Esophagus mucosa (tissue), 1 donor: ENCODE data around the gene FCER1A. TPM values are rescaled to one million over a fixed set of nuclear protein-coding genes. Genes with fewer than 3 reads are reported as not detected.
"Not testable (repeated sequence)": the region's sequence is repeated elsewhere in the genome, so short reads cannot be mapped to it uniquely, and the experiment has no call there.

ENCODE experiments used
- ATAC-seq: fragments of 200-7000 bp; cut with Tn5 transposase; one replicate; pipeline ENCODE4 v1.9.1; 2020
- total RNA-seq: library from RNA; stranded (reverse); gene quantifications from one replicate; pipeline ENCODE4 v1.2.4, GENCODE V29; 2023
- donor health status: DM: yes; HTN: yes; CAD: no.

Gene FCER1A
- total RNA-seq: 0.16 TPM

GRCh38 chr1:159302095-159302494 lies at the start of gene FCER1A:
FCER1A (plus strand) TSS chr1:159302336; CDS start chr1:159302365, 29 bp downstream.
- no peak for ATAC-seq

GRCh38 chr1:159261311-159261710 lies 40.8 kb upstream of the FCER1A start:
- ATAC-seq: no peak

GRCh38 chr1:159261721-159262494 lies 40.2 kb upstream of the FCER1A start:
- peak; percentile 78 for ATAC-seq

DNA sequence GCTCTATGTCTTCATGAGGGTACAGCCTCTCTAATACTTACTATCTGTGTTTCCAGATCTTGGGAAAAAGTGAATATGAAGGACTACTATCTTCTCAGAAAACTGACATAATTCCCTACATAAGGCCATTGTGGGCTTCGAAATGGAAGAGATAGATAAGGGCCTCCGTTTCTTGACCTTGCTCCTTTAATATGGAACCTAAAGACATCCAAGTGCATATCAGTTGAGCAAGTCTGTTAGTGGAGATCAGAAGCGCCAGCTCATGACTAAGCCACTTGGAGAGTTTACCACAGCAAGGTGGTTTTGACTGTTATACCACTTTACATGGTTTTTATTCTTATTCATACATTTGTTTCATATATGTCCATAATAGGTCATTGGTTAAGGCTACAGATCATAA lies 35.3 kb upstream of the FCER1A start:
- ATAC-seq: no peak

DNA sequence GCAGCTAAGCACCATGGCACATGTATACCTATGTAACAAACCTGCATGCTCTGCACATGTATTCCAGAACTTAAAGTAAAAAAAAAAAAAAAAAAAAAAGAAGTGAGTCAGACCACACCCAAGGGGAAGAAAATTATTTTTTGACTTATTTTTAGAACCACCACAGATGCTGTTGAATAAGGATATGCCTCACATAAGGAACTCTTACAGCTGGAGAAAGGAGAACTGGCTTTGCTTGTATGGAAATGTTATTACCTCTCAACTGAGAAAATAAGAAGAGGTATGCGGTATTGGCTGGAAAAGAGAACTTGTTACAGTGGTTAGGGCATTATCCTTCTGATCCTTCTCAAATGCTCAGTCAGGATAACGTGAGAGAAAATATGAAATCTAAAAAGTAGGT lies 27.5 kb upstream of the FCER1A start:
- no peak for ATAC-seq

DNA sequence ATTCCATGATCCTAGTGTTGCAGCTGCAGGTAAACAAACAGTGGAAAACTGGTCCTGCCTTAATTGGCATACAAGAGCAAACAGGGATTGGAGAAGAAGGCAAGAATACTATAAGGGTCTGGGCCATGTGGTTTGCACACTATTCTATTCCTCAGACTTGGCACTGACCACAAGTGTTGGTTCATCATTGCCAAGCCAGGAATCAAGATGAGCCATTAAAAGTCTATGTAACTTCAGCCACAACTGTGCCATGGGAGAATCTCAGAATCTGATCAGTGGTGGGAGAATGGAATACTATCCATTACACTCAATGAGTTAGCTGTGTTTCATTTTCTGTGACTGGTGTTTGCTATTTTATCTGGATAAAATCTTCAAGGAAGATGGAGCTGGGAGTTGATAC lies 26.2 kb upstream of the FCER1A start:
- no peak for ATAC-seq

DNA sequence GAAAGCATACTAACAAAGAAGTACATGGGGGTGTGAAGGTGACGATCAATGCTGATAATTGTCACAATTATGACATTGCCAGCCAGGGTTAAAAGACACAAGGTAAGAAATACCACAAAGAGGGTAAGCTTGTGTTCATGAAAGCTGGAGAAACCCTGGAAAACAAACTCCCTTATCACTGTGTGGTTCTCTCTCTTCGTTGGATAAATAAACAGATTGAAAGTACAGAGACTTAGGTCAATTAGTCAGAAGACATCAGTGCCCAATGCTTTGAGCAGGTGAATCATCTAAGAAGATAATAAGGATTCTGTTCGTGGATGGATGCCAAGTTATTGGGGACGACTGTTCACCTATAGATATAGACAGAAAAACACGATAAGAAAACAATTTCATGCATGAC lies 22.4 kb upstream of the FCER1A start:
- ATAC-seq: no peak

DNA sequence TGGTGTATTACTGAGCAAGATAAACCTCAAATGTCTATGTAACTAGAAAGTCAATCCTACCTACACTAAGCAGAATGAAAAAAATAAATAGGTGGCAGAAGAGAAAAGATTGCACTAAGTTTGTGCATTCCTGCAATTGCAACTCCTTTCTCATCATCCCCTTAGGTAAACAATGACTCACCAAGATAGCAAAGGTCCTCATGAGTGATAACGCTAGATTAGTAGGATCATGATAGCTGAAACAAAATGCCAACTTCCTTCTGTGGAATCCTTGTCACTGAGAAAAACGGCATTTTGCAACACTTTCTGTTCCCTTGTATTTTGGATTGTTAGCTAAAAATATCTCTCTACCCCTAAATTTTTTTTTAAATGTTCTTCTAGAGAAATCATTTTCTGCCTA lies 20.0 kb upstream of the FCER1A start:
- ATAC-seq: no peak

GRCh38 chr1:159289060-159289459 lies 13.1 kb upstream of the FCER1A start:
- ATAC-seq: no peak

- ATAC-seq: no peak
Observed at GRCh38 chr1:159291424-159291823, 10.7 kb upstream of the FCER1A start.

GRCh38 chr1:159296706-159297375 lies 5.3 kb upstream of the FCER1A start:
- ATAC-seq: no peak

DNA sequence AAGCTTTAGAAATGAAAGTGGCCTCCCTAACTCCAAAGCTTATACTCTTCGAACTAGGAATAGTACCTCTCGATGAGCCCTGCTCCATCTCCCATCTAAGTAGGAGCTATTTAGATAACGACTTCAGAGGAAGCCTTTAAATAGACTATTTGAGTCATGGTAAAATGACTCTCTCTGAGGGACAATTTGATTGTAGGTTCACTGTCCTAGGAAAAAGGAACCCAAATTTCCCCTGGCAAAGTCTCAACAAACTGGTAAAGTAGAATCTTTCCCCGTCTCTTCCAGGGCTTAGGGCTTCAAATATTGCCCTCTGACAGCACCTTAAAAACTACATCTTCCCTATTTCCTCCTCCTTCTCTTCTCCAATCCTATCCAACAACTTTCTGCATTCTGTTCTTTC lies 2.0 kb upstream of the FCER1A start:
- no peak for ATAC-seq

DNA sequence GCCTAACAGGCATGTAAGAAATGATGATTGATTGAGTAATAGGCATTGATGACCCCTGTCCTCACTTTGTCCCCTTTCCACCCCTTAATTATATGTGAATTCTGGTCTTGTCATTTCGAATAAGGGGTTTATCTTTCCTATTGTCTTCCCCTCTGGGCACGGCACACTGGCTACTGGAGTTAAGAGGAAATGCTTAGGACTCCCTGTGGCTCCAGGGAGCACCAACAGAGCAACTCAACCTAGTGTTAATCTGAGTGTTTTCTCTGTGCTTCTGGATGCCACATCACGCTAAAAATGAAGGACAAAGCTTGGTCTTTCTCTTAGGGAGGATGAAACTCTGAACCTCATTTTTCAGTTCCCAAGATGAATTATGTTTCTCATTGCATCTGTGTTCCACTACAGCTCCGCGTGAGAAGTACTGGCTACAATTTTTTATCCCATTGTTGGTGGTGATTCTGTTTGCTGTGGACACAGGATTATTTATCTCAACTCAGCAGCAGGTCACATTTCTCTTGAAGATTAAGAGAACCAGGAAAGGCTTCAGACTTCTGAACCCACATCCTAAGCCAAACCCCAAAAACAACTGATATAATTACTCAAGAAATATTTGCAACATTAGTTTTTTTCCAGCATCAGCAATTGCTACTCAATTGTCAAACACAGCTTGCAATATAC lies 5.3 kb downstream of the FCER1A start:
- no peak for ATAC-seq

- ATAC-seq: no peak
Observed at GRCh38 chr1:159311679-159312078, 9.5 kb downstream of the FCER1A start.

GRCh38 chr1:159315381-159315780 lies 13.2 kb downstream of the FCER1A start:
- ATAC-seq: no peak

- ATAC-seq: no peak
Observed at GRCh38 chr1:159318784-159319551, 16.8 kb downstream of the FCER1A start.

GRCh38 chr1:159334797-159335196 lies 32.7 kb downstream of the FCER1A start:
- no peak for ATAC-seq

GRCh38 chr1:159338018-159338417 lies 35.9 kb downstream of the FCER1A start:
- no peak for ATAC-seq

GRCh38 chr1:159339536-159339935 lies 37.4 kb downstream of the FCER1A start:
- ATAC-seq: no peak

DNA sequence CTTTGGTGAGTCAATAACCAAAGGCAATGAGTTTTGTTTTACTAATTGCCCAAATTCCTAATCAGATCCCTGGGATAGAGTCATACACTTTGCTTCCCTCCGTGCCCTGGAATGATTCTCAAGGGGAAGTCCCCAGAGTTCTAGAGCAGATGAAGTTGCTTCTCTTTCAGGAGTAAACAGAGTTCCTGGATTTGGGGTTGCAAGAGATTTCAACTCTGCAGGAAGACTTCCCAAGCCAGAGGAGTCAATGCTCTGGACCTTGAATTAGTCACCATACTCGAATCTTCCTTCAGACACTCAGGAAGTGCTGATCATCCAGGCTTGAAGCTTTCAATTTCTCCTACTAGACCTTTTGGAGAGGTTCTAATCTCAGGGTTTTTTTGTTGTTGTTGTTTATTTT lies 39.6 kb downstream of the FCER1A start:
- ATAC-seq: no peak

- no peak for ATAC-seq
Observed at GRCh38 chr1:159342761-159343425, 40.8 kb downstream of the FCER1A start.

- not testable (repeated sequence) for ATAC-seq
Observed at GRCh38 chr1:159349374-159349773, 47.2 kb downstream of the FCER1A start.
